ENCODE results near the gene RIC1. TPM values are rescaled to one million over a fixed set of nuclear protein-coding genes. Genes with fewer than 3 reads are reported as not detected.

Gene RIC1
- total and polyA plus RNA-seq, 9 of the 15 experiments (the other 6 are each of a cell fraction or from before 2014, with no cell fraction given) = 3.2 to 25.8 (median 15.0) TPM

GRCh38 chr9:5671711-5672353 lies 42.9 kb downstream of the RIC1 start:
- no peaks in the 10 kb centered on the region for H3K27me3 ChIP-seq (ENCODE audit: control insufficient read depth in 2 of 2, insufficient read depth in 2 of 2, low read length in 2 of 2)
- DNase-seq (ENCODE audit: extremely low read depth in 1 of 4, low spot score in 3 of 4) (no peak), ATAC-seq (peak; percentile 26; the same call in 2 of the 3 replicates), FAIRE-seq (no peak)
- in situ Hi-C loops (cut with MboI) (no loop called here), intact Hi-C loops (cut with micrococcal nuclease) (no loop called here)
- CTCF ChIA-PET (ENCODE audit: low intra/inter-chr PET ratio) = no interaction called here
- peaks cover 0 to 3% of the 10 kb centered on the region in 2 experiments; a peak in 3 of 5 replicates for H3K4me1 ChIP-seq (replicated peaks in 1 of 2; ENCODE audit: control insufficient read depth in 2 of 2, insufficient read depth in 2 of 2, low read length in 2 of 2)
- POLR2A ChIA-PET = interaction anchor here (1.2 kb wide), 1 partner anchor 8 kb away, joined by 3 read pairs; no protein-coding TSS in a partner anchor
- H3K4me2 ChIP-seq (ENCODE audit: insufficient read depth, low read length) = no peak overlapping the region
- no peak overlapping the region for H2AFZ ChIP-seq (ENCODE audit: low read depth, low read length)
- no peaks in the 10 kb centered on the region for H4K20me1 ChIP-seq (replicated peaks; ENCODE audit: control insufficient read depth, insufficient read depth, low read length)
- H3K9me3 ChIP-seq (replicated peaks; ENCODE audit: control insufficient read depth, insufficient read depth, low read depth, low read length) = no peaks in the 10 kb centered on the region
- no peaks in the 10 kb centered on the region for H3K9me1 ChIP-seq (ENCODE audit: control insufficient read depth, insufficient read depth, low read length)
- H3K36me3 ChIP-seq (ENCODE audit: control insufficient read depth, insufficient read depth, low read length) = 0 out of 3 replicates have a peak, but pooled peaks cover 2% of the 10 kb centered on the region
- WGBS (ENCODE audit: insufficient coverage, low coverage, missing lambda C conversion rate) = 73% methylated on average over 3 of the region's 3 CpGs
- H3K4me3 ChIP-seq = no peak overlapping the region
- H3K9ac ChIP-seq (ENCODE audit: insufficient read depth in 1 of 2, low read depth in 2 of 2, low read length in 2 of 2) = no peak overlapping the region
- BruUV-seq (replicated peaks) = no TSS peak
- H3K79me2 ChIP-seq (ENCODE audit: control insufficient read depth, insufficient read depth, low read length) = peaks cover 55% of the 10 kb centered on the region
- no peak overlapping the region for H3K27ac ChIP-seq (ENCODE audit: extremely low read depth, low read depth, low read length)
- TF ChIP-seq ZBTB49 (CRISPR knock-in tag; IDR thresholded peaks at IDR 0.05; ENCODE audit: borderline replicate concordance) = no peak
- no peak for TF ChIP-seq RFX7 (CRISPR knock-in tag; IDR thresholded peaks at IDR 0.05)
- no peak for TF ChIP-seq ZBTB26 (CRISPR knock-in tag; IDR thresholded peaks at IDR 0.05)
- no peak for TF ChIP-seq ELK1 (CRISPR knock-in tag; IDR thresholded peaks at IDR 0.05)
- no peak for TF ChIP-seq LARP7 (IDR thresholded peaks at IDR 0.05)
- TF ChIP-seq MLLT1 (IDR thresholded peaks at IDR 0.05) = no peak
- no peak for TF ChIP-seq SAFB (IDR thresholded peaks at IDR 0.05; ENCODE audit: borderline replicate concordance, low read depth, low read length)
- TF ChIP-seq ETS2 (tag; IDR thresholded peaks at IDR 0.05; ENCODE audit: borderline replicate concordance, poor library complexity, severe bottlenecking) = no peak
- no peak for TF ChIP-seq STAT5B (CRISPR knock-in tag; IDR thresholded peaks at IDR 0.05)
- TF ChIP-seq ZNF76 (CRISPR knock-in tag; IDR thresholded peaks at IDR 0.05; ENCODE audit: borderline replicate concordance) = no peak
- TF ChIP-seq HOXB6 (CRISPR knock-in tag; IDR thresholded peaks at IDR 0.05; ENCODE audit: borderline replicate concordance) = no peak
- TF ChIP-seq MBD1 (CRISPR knock-in tag; IDR thresholded peaks at IDR 0.05) = no peak
- no peak for TF ChIP-seq KLF6 (CRISPR knock-in tag; IDR thresholded peaks at IDR 0.05; ENCODE audit: borderline replicate concordance)
